Small intestine (tissue), 7 donors: ENCODE results near the gene TMEM35A. TPM values are rescaled to one million over a fixed set of nuclear protein-coding genes. Genes with fewer than 3 reads are reported as not detected.

Experiments used
- DNase-seq, 2 donors: peaks; one replicate each; pipeline versions ENCODE4 v3.0.0 to v3.0.0-alpha.2; 2013
- FAIRE-seq: peaks from 2 replicates; lab custom pipeline; 2012; peaks lifted over from hg19 to GRCh38; lab: Jason Lieb, UNC
- H3K27ac ChIP-seq, 3 donors: one replicate each; pipeline ENCODE4 v1.5.1; 2013; ENCODE audit warnings: low read length in 2 of 3, mild to moderate bottlenecking in 2 of 3, control low read depth in 1 of 3, inconsistent platforms in 1 of 3, low read depth in 1 of 3, moderate library complexity in 1 of 3
- H3K27me3 ChIP-seq, 3 donors: one replicate each; pipeline ENCODE4 v1.6.1; 2013; ENCODE audit warnings: low read length in 3 of 3, inconsistent platforms in 1 of 3; ENCODE audit not compliant: control insufficient read depth in 3 of 3, insufficient read depth in 3 of 3
- H3K36me3 ChIP-seq, 3 donors: one replicate each; pipeline ENCODE4 v1.6.1; 2013; ENCODE audit warnings: low read length in 3 of 3, inconsistent platforms in 1 of 3, low read depth in 1 of 3, mild to moderate bottlenecking in 1 of 3, moderate library complexity in 1 of 3; ENCODE audit not compliant: control insufficient read depth in 3 of 3, insufficient read depth in 2 of 3
- H3K4me1 ChIP-seq, 3 donors: one replicate each; pipeline ENCODE4 v1.6.1; 2013; ENCODE audit warnings: low read length in 2 of 3, inconsistent platforms in 1 of 3, low read depth in 1 of 3, mild to moderate bottlenecking in 1 of 3, moderate library complexity in 1 of 3; ENCODE audit not compliant: control insufficient read depth in 3 of 3, insufficient read depth in 2 of 3
- H3K4me3 ChIP-seq, 3 donors: one replicate each; pipeline ENCODE4 v1.5.1; 2013; ENCODE audit warnings: low read length in 3 of 3, control low read depth in 1 of 3, inconsistent platforms in 1 of 3, low read depth in 1 of 3, mild to moderate bottlenecking in 1 of 3, moderate library complexity in 1 of 3
- H3K9me3 ChIP-seq, 2 donors: one replicate each; pipeline ENCODE4 v1.6.1; 2013; ENCODE audit warnings: low read depth in 1 of 2, low read length in 1 of 2; ENCODE audit not compliant: control insufficient read depth in 2 of 2, insufficient read depth in 1 of 2
- WGBS, 3 donors: extraction: QIAGEN DNeasy Blood & Tissue Kit; methylation state at CpG; one replicate each; pipeline ENCODE4 v1.1.7; 2013; 5-methylcytosine and 5-hydroxymethylcytosine counted together
- polyA plus RNA-seq, 4 donors: library from polyadenylated mRNA; stranded (reverse) in 3 of 4; unstranded in 1 of 4; fragments of 200-250 nt in 3 of 4; fragments of 120-200 nt in 1 of 4; gene quantifications; one replicate each; pipeline versions ENCODE4 v1.2.1 to v1.2.3, GENCODE V29; 2013
- donor health status: healthy with polysubstance abuse.
- donor health status: control.
- donor health status: control.
- donor health status: Bipolar disorder and iron deficiency.
- donor health status: healthy.

Gene TMEM35A
- polyA plus RNA-seq, 4 donors: 0.54 to 3.0 (median 1.3) TPM; not detected in 1

- FAIRE-seq: no peak
Observed at GRCh38 chrX:101057093-101057714, 21.5 kb upstream of the TMEM35A start.

DNA sequence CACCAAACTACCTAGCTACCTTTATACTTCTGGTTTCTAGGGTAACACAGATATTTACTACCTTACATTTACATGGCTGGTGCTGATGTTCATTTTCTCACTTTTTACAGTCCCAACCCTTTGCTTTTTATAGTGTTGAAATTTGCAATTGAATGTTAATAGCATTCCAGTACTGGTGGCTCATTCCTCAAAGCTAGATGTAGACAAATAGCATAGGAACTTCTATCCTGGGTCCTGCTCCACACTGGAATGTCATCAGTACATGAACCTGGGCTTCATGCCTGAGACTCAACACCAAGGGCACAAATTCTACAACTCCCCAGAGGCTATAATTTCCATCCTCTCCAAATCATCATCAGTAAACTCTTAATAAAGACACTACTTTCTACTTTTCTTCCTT is 16.5 kb upstream of the TMEM35A start:
- Histone ChIP-seq H3K4me3 (no peak overlapping the region), H3K9me3 (no peaks in the 10 kb centered on the region), H3K27me3 (no peaks in the 10 kb centered on the region), H3K4me1 (no peaks in the 10 kb centered on the region), H3K27ac (no peak overlapping the region), H3K36me3 (no peaks in the 10 kb centered on the region)
- FAIRE-seq (no peak), DNase-seq (no peak)

More at GRCh38 chrX:101057093-101057714, 21.5 kb upstream of the TMEM35A start:
- Histone ChIP-seq H3K27me3 (no peaks in the 10 kb centered on the region), H3K4me1 (no peaks in the 10 kb centered on the region), H3K36me3 (no peaks in the 10 kb centered on the region), H3K4me3 (no peak overlapping the region), H3K27ac (no peak overlapping the region), H3K9me3 (no peaks in the 10 kb centered on the region)
- DNase-seq: no peak
- 72 to 85% (median 83%) methylated on average over 3 of the region's 3 CpGs for WGBS, 3 donors

DNA sequence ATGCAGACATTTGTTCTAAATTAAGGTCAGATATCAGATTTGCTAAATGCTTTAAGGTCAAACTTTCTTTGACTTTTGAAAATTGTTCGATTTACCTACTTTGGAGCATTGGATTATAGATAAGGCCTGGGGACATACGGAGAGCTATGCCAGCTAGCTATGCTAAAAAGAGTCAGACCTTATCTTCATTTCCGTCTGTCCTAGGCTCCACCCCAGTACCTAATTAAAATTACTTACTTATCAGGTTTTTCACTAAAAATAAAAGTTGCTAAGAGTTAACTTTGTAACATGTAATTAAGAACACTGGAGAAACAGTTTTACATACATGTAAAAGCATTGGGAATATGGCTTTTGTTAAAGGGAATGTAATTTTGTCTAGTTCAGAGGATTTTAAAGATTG is 7.1 kb upstream of the TMEM35A start:
- 41 to 70% (median 53%) methylated on average over 3 of the region's 3 CpGs for WGBS, 3 donors
- FAIRE-seq: no peak
- H3K4me1 ChIP-seq: no peaks in the 10 kb centered on the region

DNA sequence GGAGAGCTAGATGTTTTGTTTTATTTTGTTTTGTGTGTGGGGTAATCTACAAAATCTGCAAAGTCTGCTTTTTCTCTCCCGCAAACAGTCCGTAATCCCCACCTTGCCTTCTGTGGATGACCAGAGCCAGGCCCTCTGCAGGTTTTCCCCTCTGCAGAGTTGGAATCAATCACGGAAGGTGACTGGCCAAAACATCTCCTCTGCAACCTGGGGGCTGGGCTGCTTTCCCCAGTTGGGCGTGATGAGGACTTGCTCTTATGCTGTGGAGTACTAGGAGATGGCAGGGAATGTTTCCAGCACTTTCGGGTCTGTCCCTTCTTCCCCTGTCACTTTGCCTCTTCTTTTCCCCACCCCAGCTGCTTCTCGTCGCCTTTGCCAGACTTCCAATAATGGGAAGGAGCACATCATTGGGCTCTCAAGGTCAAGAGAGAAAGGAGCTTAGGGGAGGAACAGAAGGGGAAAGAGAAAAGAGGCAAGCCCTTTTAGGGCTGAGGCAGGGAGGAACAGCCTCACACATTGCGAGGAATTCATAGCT is 1.1 kb downstream of the TMEM35A start:
- peak overlapping the region in 1 of 3 donors; percentile 49 for H3K4me3 ChIP-seq
- no peaks in the 10 kb centered on the region for H3K4me1 ChIP-seq
- no peak overlapping the region for H3K27ac ChIP-seq
- H3K9me3 ChIP-seq: no peaks in the 10 kb centered on the region
- no peak for FAIRE-seq
- H3K36me3 ChIP-seq: no peaks in the 10 kb centered on the region
- DNase-seq: no peak
- peaks cover 0 to 7% (median 0%) of the 10 kb centered on the region in 3 donors for H3K27me3 ChIP-seq
- WGBS, 3 donors: 49 to 68% (median 50%) methylated on average over 5 to 8 of the region's 8 CpGs

More for the DNA sequence above, 7.1 kb upstream of the TMEM35A start:
- Histone ChIP-seq H3K4me3 (no peak overlapping the region), H3K27ac (no peak overlapping the region), H3K9me3 (no peaks in the 10 kb centered on the region), H3K27me3 (no peaks in the 10 kb centered on the region), H3K36me3 (no peaks in the 10 kb centered on the region)
- DNase-seq: no peak

DNA sequence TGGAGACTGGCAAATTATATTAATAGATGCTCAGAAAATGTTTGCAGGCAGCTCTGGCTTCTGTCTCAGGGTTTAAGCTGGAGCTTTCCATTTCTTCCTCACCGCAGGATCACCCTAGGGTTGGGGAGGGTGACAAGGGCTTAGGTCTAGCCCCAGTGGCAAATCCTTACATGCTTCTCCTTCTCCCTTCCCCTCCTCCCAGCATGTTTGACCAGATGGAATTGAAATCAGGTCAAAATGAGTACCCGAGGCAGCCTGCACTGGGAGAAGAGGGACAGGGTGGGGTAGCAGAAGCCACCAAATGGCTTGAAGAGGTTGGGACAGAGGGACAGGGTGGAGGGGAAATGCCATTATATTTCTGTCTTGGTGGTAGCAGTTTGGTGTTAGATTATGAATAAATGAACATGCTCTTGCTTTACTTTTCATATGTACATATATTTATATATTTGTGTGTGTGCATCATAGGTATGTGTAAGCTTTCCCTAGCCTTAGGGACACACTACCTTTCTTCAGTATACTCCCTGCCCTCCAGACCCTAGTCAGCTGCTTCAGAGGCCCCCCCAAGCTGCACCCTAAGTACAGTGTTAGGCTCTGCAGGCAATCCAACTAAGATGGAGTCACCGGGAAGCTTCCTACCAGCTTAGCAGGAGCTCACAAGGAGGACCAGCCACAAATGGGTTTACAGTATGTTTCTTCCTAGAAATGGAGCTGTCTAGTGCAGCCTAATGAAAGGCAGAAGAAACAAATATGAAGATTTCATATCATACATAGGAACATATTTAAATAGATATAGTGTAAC is 1.8 kb downstream of the TMEM35A start:
- no peaks in the 10 kb centered on the region for H3K4me1 ChIP-seq
- H3K27me3 ChIP-seq: peaks cover 0 to 7% (median 0%) of the 10 kb centered on the region in 3 donors
- no peak overlapping the region for H3K27ac ChIP-seq
- WGBS, 3 donors: 57 to 79% (median 68%) methylated on average over 3 of the region's 3 CpGs
- H3K36me3 ChIP-seq: no peaks in the 10 kb centered on the region
- DNase-seq (no peak), FAIRE-seq (no peak)
- H3K4me3 ChIP-seq: no peak overlapping the region
- H3K9me3 ChIP-seq: no peaks in the 10 kb centered on the region

GRCh38 chrX:101081231-101081630 is 2.6 kb downstream of the TMEM35A start:
- no peaks in the 10 kb centered on the region for H3K36me3 ChIP-seq
- no peak overlapping the region for H3K4me3 ChIP-seq
- no peak overlapping the region for H3K27ac ChIP-seq
- no peaks in the 10 kb centered on the region for H3K4me1 ChIP-seq
- H3K27me3 ChIP-seq: peaks cover 0 to 7% (median 0%) of the 10 kb centered on the region in 3 donors
- H3K9me3 ChIP-seq: no peaks in the 10 kb centered on the region
- FAIRE-seq: no peak
- WGBS, 3 donors: 54 to 70% (median 55%) methylated on average over 3 of the region's 3 CpGs
- no peak for DNase-seq

GRCh38 chrX:101091817-101092216 is 13.1 kb downstream of the TMEM35A start:
- WGBS, 3 donors: 83 to 91% (median 85%) methylated on average over 1 of the region's 1 CpG
- DNase-seq: no peak
- no peak overlapping the region for H3K4me3 ChIP-seq
- H3K4me1 ChIP-seq: no peaks in the 10 kb centered on the region
- no peak overlapping the region for H3K27ac ChIP-seq
- no peaks in the 10 kb centered on the region for H3K27me3 ChIP-seq
- FAIRE-seq: no peak
- H3K36me3 ChIP-seq: no peaks in the 10 kb centered on the region
- no peaks in the 10 kb centered on the region for H3K9me3 ChIP-seq

GRCh38 chrX:101097546-101098453 is 19.1 kb downstream of the TMEM35A start, which contains the start of gene CENPI:
TSS of gene CENPI (plus strand) at chrX:101098204. CDS start at chrX:101101071, 2,867 bp downstream.
- no peak for FAIRE-seq
- no peaks in the 10 kb centered on the region for H3K4me1 ChIP-seq
- no peaks in the 10 kb centered on the region for H3K27me3 ChIP-seq
- no peaks in the 10 kb centered on the region for H3K36me3 ChIP-seq
- WGBS, 3 donors: 0 to 38% (median 8%) methylated on average over 48 of the region's 48 CpGs
- no peaks in the 10 kb centered on the region for H3K9me3 ChIP-seq
- DNase-seq: peak; percentile 92 to 94
- H3K4me3 ChIP-seq: peak within 1 kb of the TSS; percentile 12 to 63 (median 33)
- peak within 1 kb of the TSS; percentile 35 to 81 (median 65) for H3K27ac ChIP-seq
